ENCODE results near the gene HIP1.

Gene HIP1

GRCh38 chr7:75650062-75650461 lies 88.7 kb downstream of the HIP1 start:
- Histone ChIP-seq H3K4me1 (ENCODE audit: insufficient read depth, poor library complexity, severe bottlenecking) (no peaks in the 10 kb centered on the region), H3K27me3 (ENCODE audit: insufficient read depth, poor library complexity, severe bottlenecking) (no peaks in the 10 kb centered on the region), H3K27ac (ENCODE audit: poor library complexity, severe bottlenecking) (no peak overlapping the region), H3K9me3 (ENCODE audit: severe bottlenecking) (no peaks in the 10 kb centered on the region), H3K4me3 (ENCODE audit: severe bottlenecking) (no peak overlapping the region), H3K36me3 (ENCODE audit: low read depth) (no peaks in the 10 kb centered on the region)
- TF ChIP-seq CTCF (IDR thresholded peaks at IDR 0.05; ENCODE audit: poor library complexity, severe bottlenecking): no peak
- DNase-seq (ENCODE audit: low spot score) (no peak), ATAC-seq (ENCODE audit: low read depth) (no peak)

GRCh38 chr7:75649462-75649861 lies 89.3 kb downstream of the HIP1 start:
- no peaks in the 10 kb centered on the region for H3K4me1 ChIP-seq (ENCODE audit: insufficient read depth, poor library complexity, severe bottlenecking)
- H3K4me3 ChIP-seq (ENCODE audit: severe bottlenecking): no peak overlapping the region
- no peak for TF ChIP-seq CTCF (IDR thresholded peaks at IDR 0.05; ENCODE audit: poor library complexity, severe bottlenecking)
- H3K27ac ChIP-seq (ENCODE audit: poor library complexity, severe bottlenecking): no peak overlapping the region
- H3K9me3 ChIP-seq (ENCODE audit: severe bottlenecking): no peaks in the 10 kb centered on the region
- ATAC-seq (ENCODE audit: low read depth): no peak
- DNase-seq (ENCODE audit: low spot score): no peak
- no peaks in the 10 kb centered on the region for H3K27me3 ChIP-seq (ENCODE audit: insufficient read depth, poor library complexity, severe bottlenecking)
- H3K36me3 ChIP-seq (ENCODE audit: low read depth): no peaks in the 10 kb centered on the region

GRCh38 chr7:75647709-75648438 lies 90.9 kb downstream of the HIP1 start:
- DNase-seq (ENCODE audit: low spot score) (no peak), ATAC-seq (ENCODE audit: low read depth) (no peak)
- no peaks in the 10 kb centered on the region for H3K9me3 ChIP-seq (ENCODE audit: severe bottlenecking)
- H3K27me3 ChIP-seq (ENCODE audit: insufficient read depth, poor library complexity, severe bottlenecking): no peaks in the 10 kb centered on the region
- no peak for TF ChIP-seq CTCF (IDR thresholded peaks at IDR 0.05; ENCODE audit: poor library complexity, severe bottlenecking)
- no peak overlapping the region for H3K27ac ChIP-seq (ENCODE audit: poor library complexity, severe bottlenecking)
- no peak overlapping the region for H3K4me3 ChIP-seq (ENCODE audit: severe bottlenecking)
- H3K4me1 ChIP-seq (ENCODE audit: insufficient read depth, poor library complexity, severe bottlenecking): no peaks in the 10 kb centered on the region
- no peaks in the 10 kb centered on the region for H3K36me3 ChIP-seq (ENCODE audit: low read depth)

- no peak overlapping the region for H3K4me3 ChIP-seq (ENCODE audit: severe bottlenecking)
- no peak for DNase-seq (ENCODE audit: low spot score)
- H3K4me1 ChIP-seq (ENCODE audit: insufficient read depth, poor library complexity, severe bottlenecking): no peaks in the 10 kb centered on the region
- no peaks in the 10 kb centered on the region for H3K27me3 ChIP-seq (ENCODE audit: insufficient read depth, poor library complexity, severe bottlenecking)
- no peak for ATAC-seq (ENCODE audit: low read depth)
- H3K27ac ChIP-seq (ENCODE audit: poor library complexity, severe bottlenecking): no peak overlapping the region
- no peaks in the 10 kb centered on the region for H3K36me3 ChIP-seq (ENCODE audit: low read depth)
- TF ChIP-seq CTCF (IDR thresholded peaks at IDR 0.05; ENCODE audit: poor library complexity, severe bottlenecking): no peak
- no peaks in the 10 kb centered on the region for H3K9me3 ChIP-seq (ENCODE audit: severe bottlenecking)
Measured at GRCh38 chr7:75646571-75647102, 92.1 kb downstream of the HIP1 start.

GRCh38 chr7:75645570-75645969 lies 93.2 kb downstream of the HIP1 start:
- Histone ChIP-seq H3K27ac (ENCODE audit: poor library complexity, severe bottlenecking) (no peak overlapping the region), H3K4me1 (ENCODE audit: insufficient read depth, poor library complexity, severe bottlenecking) (no peaks in the 10 kb centered on the region), H3K4me3 (ENCODE audit: severe bottlenecking) (no peak overlapping the region), H3K9me3 (ENCODE audit: severe bottlenecking) (no peaks in the 10 kb centered on the region), H3K27me3 (ENCODE audit: insufficient read depth, poor library complexity, severe bottlenecking) (no peaks in the 10 kb centered on the region), H3K36me3 (ENCODE audit: low read depth) (no peaks in the 10 kb centered on the region)
- DNase-seq (ENCODE audit: low spot score): no peak
- no peak for ATAC-seq (ENCODE audit: low read depth)
- TF ChIP-seq CTCF (IDR thresholded peaks at IDR 0.05; ENCODE audit: poor library complexity, severe bottlenecking): no peak
